ENCODE results near the gene PDE7B. TPM values are rescaled to one million over a fixed set of nuclear protein-coding genes. Genes with fewer than 3 reads are reported as not detected.

Gene PDE7B
- total and polyA plus RNA-seq, 2 of the 13 experiments (the other 11 are each of a cell fraction or from before 2014, with no cell fraction given) = not detected

DNA sequence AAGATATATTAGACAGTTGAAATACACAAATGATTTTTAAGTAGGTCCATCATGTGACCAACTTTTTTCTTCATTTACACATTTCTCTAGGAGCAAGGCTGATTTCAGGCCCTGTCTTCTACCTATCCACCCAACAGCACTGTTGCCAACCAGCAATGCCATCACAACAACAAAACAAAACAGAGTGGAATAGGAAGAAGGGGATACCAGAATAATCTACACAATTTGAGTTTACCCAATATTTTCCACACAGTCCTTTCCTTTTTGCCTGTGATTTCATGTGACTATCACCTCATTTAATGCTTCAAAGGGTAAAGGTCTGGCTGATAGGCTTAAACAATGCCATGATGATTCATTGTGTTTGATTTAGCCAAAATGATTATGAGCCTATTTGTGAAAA is 303.7 kb downstream of the PDE7B start:
- FAIRE-seq (no peak), ATAC-seq (no peak), DNase-seq (ENCODE audit: low spot score) (no peak)
- intact Hi-C loops (cut with micrococcal nuclease; ENCODE audit: unreplicated experiment) (no loop called here), in situ Hi-C loops (cut with HindIII; ENCODE audit: extremely low pct_ligation_motif_present, low pct_unique_long_range_greater_than_20kb) (no loop called here)
- Histone ChIP-seq H3K27me3 (ENCODE audit: control insufficient read depth in 1 of 2, insufficient read depth in 2 of 2, low read length in 2 of 2) (no peaks in the 10 kb centered on the region; a peak in 1 of 5 replicates), H3K9ac (ENCODE audit: insufficient read depth, low read depth, low read length) (no peak overlapping the region), H4K20me1 (ENCODE audit: insufficient read depth, low read length) (no peaks in the 10 kb centered on the region), H3K9me3 (ENCODE audit: low read length) (no peaks in the 10 kb centered on the region), H3K36me3 (replicated peaks in 1 of 2; ENCODE audit: control insufficient read depth in 1 of 2, insufficient read depth in 2 of 2, low read length in 2 of 2) (no peaks in the 10 kb centered on the region), H3K27ac (ENCODE audit: extremely low read length, insufficient read depth, low read length) (no peak overlapping the region), H2AFZ (ENCODE audit: low read length) (no peak overlapping the region), H3K4me2 (ENCODE audit: low read depth, low read length) (no peak overlapping the region), H3K4me1 (ENCODE audit: insufficient read depth, low read length) (no peaks in the 10 kb centered on the region), H3K4me3 (replicated peaks in 1 of 3; ENCODE audit: insufficient read depth in 1 of 3, low read depth in 2 of 3, low read length in 3 of 3) (no peak overlapping the region), H3K79me2 (ENCODE audit: insufficient read depth, low read length) (no peaks in the 10 kb centered on the region)
- ChIA-PET POLR2A (no interaction called here), CTCF (ENCODE audit: low intra/inter-chr PET ratio, low total read pairs) (no interaction called here)
- no TSS peak for BruUV-seq (replicated peaks)
- TF ChIP-seq, protein P1, sequence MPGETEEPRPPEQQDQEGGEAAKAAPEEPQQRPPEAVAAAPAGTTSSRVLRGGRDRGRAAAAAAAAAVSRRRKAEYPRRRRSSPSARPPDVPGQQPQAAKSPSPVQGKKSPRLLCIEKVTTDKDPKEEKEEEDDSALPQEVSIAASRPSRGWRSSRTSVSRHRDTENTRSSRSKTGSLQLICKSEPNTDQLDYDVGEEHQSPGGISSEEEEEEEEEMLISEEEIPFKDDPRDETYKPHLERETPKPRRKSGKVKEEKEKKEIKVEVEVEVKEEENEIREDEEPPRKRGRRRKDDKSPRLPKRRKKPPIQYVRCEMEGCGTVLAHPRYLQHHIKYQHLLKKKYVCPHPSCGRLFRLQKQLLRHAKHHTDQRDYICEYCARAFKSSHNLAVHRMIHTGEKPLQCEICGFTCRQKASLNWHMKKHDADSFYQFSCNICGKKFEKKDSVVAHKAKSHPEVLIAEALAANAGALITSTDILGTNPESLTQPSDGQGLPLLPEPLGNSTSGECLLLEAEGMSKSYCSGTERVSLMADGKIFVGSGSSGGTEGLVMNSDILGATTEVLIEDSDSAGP (CRISPR knock-in tag; IDR thresholded peaks at IDR 0.05; ENCODE audit: borderline replicate concordance) = no peak
- TF ChIP-seq ZSCAN29 (CRISPR knock-in tag; conservative IDR thresholded peaks at IDR 0.05) (no peak), EZH2 (conservative IDR thresholded peaks at IDR 0.05; ENCODE audit: low read depth, low read length) (no peak)

DNA sequence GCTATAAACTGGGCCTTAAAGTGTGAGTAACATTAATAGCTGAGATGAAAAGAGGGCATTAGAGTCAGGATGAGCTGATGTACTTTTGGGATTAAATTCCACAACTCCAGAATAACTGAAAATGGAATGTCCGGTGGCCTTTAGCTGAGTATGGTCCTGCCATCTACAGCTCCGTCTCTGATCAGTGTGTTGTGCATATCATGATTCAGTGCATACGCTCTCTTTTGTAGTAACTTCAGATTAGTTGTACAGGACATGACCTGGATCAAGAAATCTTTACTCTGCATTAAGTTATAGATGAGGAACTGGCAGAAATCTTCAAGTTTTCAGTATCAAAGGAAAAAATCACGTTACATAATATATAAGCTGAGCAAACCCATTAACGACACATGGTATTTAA is 306.2 kb downstream of the PDE7B start:
- no peak overlapping the region for H3K9ac ChIP-seq (ENCODE audit: insufficient read depth, low read depth, low read length)
- no peaks in the 10 kb centered on the region for H3K9me3 ChIP-seq (ENCODE audit: low read length)
- H3K79me2 ChIP-seq (ENCODE audit: insufficient read depth, low read length) = no peaks in the 10 kb centered on the region
- intact Hi-C loops (cut with micrococcal nuclease; ENCODE audit: unreplicated experiment) (no loop called here), in situ Hi-C loops (cut with HindIII; ENCODE audit: extremely low pct_ligation_motif_present, low pct_unique_long_range_greater_than_20kb) (no loop called here)
- no peak overlapping the region for H3K27ac ChIP-seq (ENCODE audit: extremely low read length, insufficient read depth, low read length)
- no peaks in the 10 kb centered on the region for H4K20me1 ChIP-seq (ENCODE audit: insufficient read depth, low read length)
- no TSS peak for BruUV-seq (replicated peaks)
- H3K36me3 ChIP-seq (replicated peaks in 1 of 2; ENCODE audit: control insufficient read depth in 1 of 2, insufficient read depth in 2 of 2, low read length in 2 of 2) = no peaks in the 10 kb centered on the region
- POLR2A ChIA-PET = no interaction called here
- H3K27me3 ChIP-seq (ENCODE audit: control insufficient read depth in 1 of 2, insufficient read depth in 2 of 2, low read length in 2 of 2) = no peaks in the 10 kb centered on the region; a peak in 1 of 5 replicates
- no peak overlapping the region for H2AFZ ChIP-seq (ENCODE audit: low read length)
- no peak overlapping the region for H3K4me3 ChIP-seq (replicated peaks in 1 of 3; ENCODE audit: insufficient read depth in 1 of 3, low read depth in 2 of 3, low read length in 3 of 3)
- H3K4me2 ChIP-seq (ENCODE audit: low read depth, low read length) = no peak overlapping the region
- CTCF ChIA-PET (ENCODE audit: low intra/inter-chr PET ratio, low total read pairs) = no interaction called here
- ATAC-seq (no peak), FAIRE-seq (no peak), DNase-seq (ENCODE audit: low spot score) (no peak)
- H3K4me1 ChIP-seq (ENCODE audit: insufficient read depth, low read length) = no peaks in the 10 kb centered on the region
- 48% methylated on average over 5 of the region's 5 CpGs for WGBS (ENCODE audit: low lambda C conversion rate)
- TF ChIP-seq NFATC3 (CRISPR knock-in tag; IDR thresholded peaks at IDR 0.05) (no peak), HNF4G (IDR thresholded peaks at IDR 0.05; ENCODE audit: borderline replicate concordance, low read depth, low read length) (no peak), HNF4G (CRISPR knock-in tag; IDR thresholded peaks at IDR 0.05; ENCODE audit: borderline replicate concordance, low read depth) (no peak), ZNF572 (CRISPR knock-in tag; IDR thresholded peaks at IDR 0.05) (no peak), PLRG1 (conservative IDR thresholded peaks at IDR 0.05) (no peak), MTA3 (CRISPR knock-in tag; IDR thresholded peaks at IDR 0.05) (no peak), GABPB1 (CRISPR knock-in tag; IDR thresholded peaks at IDR 0.05) (no peak), ZNF354B (CRISPR knock-in tag; IDR thresholded peaks at IDR 0.05) (no peak), ZNF777 (CRISPR knock-in tag; IDR thresholded peaks at IDR 0.05) (no peak), TCF12 (IDR thresholded peaks at IDR 0.05) (no peak), TCF12 (CRISPR knock-in tag; IDR thresholded peaks at IDR 0.05) (no peak), ZBTB8A (CRISPR knock-in tag; IDR thresholded peaks at IDR 0.05; ENCODE audit: borderline replicate concordance, low read depth) (no peak)
- TF ChIP-seq, protein P2, sequence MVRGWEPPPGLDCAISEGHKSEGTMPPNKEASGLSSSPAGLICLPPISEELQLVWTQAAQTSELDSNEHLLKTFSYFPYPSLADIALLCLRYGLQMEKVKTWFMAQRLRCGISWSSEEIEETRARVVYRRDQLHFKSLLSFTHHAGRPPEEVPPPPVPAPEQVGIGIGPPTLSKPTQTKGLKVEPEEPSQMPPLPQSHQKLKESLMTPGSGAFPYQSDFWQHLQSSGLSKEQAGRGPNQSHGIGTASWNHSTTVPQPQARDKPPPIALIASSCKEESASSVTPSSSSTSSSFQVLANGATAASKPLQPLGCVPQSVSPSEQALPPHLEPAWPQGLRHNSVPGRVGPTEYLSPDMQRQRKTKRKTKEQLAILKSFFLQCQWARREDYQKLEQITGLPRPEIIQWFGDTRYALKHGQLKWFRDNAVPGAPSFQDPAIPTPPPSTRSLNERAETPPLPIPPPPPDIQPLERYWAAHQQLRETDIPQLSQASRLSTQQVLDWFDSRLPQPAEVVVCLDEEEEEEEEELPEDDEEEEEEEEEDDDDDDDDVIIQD (CRISPR knock-in tag; IDR thresholded peaks at IDR 0.05; ENCODE audit: low read depth) = no peak
